ENCODE measurements around the gene TMEM174. TPM values are rescaled to one million over a fixed set of nuclear protein-coding genes. Genes with fewer than 3 reads are reported as not detected.

TMEM174 gene
- total and polyA plus RNA-seq, 2 of the 4 experiments (the other 2 are of a cell fraction), result not detected

DNA sequence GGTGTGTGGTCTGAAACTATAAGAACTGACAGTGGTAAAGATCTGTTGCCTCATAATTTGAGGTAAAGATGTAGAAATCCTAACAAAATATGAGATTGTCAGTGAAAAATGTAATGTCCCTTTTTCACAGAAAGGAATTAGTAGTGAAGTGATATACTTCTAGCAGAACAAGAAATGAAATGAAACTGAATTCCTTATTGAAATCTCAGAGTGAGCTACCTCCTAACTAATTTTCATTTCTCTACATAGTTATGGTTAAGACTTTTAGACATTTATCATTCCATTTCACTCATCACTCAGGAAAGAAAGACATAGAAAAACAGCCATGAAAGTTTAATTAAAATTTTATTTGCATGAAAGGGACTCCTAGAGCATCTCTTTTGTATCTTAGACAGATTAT, 48.7 kb downstream of the TMEM174 start:
- Histone ChIP-seq H2BK20ac (ENCODE audit: low read depth, low read length) (no peak overlapping the region), H2BK5ac (ENCODE audit: low read depth, low read length, poor library complexity, severe bottlenecking) (no peak overlapping the region), H2AK5ac (ENCODE audit: low read depth, low read length) (no peak overlapping the region), H3K14ac (replicated peaks; ENCODE audit: low read depth, low read length) (no peak overlapping the region), H2AFZ (replicated peaks; ENCODE audit: low read length, poor library complexity) (no peak overlapping the region), H4K5ac (ENCODE audit: low read depth, low read length) (no peak overlapping the region), H3K9me3 (ENCODE audit: control insufficient read depth, insufficient read depth, low read length) (no peaks in the 10 kb centered on the region), H3K27me3 (ENCODE audit: control insufficient read depth, insufficient read depth, low read length) (peaks cover 3% of the 10 kb centered on the region; the same call in 1 of the 2 replicates), H3K56ac (ENCODE audit: extremely low read depth, insufficient read depth, low read length) (no peak overlapping the region), H3K9ac (ENCODE audit: low read depth, low read length) (no peak overlapping the region), H4K8ac (ENCODE audit: low read depth in 2 of 2, low read length in 2 of 2) (no peak overlapping the region), H3K4ac (ENCODE audit: low read depth, low read length) (no peak overlapping the region), H2BK15ac (ENCODE audit: low read depth, low read length) (no peak overlapping the region), H3K4me2 (ENCODE audit: low read depth, low read length) (no peak overlapping the region), H3K36me3 (ENCODE audit: control insufficient read depth, insufficient read depth, low read length) (no peaks in the 10 kb centered on the region), H4K20me1 (ENCODE audit: insufficient read depth, low read length) (no peaks in the 10 kb centered on the region), H3K79me1 (ENCODE audit: low read depth in 1 of 2, low read length in 2 of 2) (no peaks in the 10 kb centered on the region), H3K23ac (ENCODE audit: low read depth, low read length) (no peak overlapping the region), H3K4me3 (ENCODE audit: insufficient read depth, low read depth, low read length) (no peak overlapping the region), H2BK120ac (ENCODE audit: low read depth, low read length) (no peak overlapping the region), H3K9me1 (ENCODE audit: insufficient read depth, low read length) (no peaks in the 10 kb centered on the region), H3K27ac (ENCODE audit: insufficient read depth, low read length) (no peak overlapping the region), H3K18ac (ENCODE audit: low read depth, low read length) (no peak overlapping the region), H3K4me1 (ENCODE audit: control insufficient read depth, insufficient read depth, low read length) (no peaks in the 10 kb centered on the region), H2AK9ac (replicated peaks; ENCODE audit: low read depth, low read length, poor library complexity) (no peak overlapping the region), H4K91ac (ENCODE audit: insufficient read depth, low read depth, low read length) (no peak overlapping the region)
- intact Hi-C loops (cut with micrococcal nuclease), result no loop called here
- DNase-seq (no peak), ATAC-seq (ENCODE audit: low read depth) (no peak)
- CTCF ChIA-PET, result interaction anchor here (1.0 kb wide), 1 partner anchor 51 kb away, joined by 4 read pairs; no protein-coding TSS in a partner anchor
- dilution Hi-C loops (cut with HindIII; ENCODE audit: low sequenced_read_pairs, unreplicated experiment), result no loop called here
- no TSS peak for BruUV-seq (replicated peaks)
- POLR2A ChIA-PET (ENCODE audit: unreplicated experiment), result no interaction called here
- in situ Hi-C loops (cut with MboI; ENCODE audit: low sequenced_read_pairs), result loop anchor here (10.0 kb wide), 1 partner anchor 223 kb away; the partner anchor contains the start of gene FOXD1
- no peak for TF ChIP-seq FOS (IDR thresholded peaks at IDR 0.05; ENCODE audit: low read depth, low read length)
- no peak for TF ChIP-seq NFE2L2 (IDR thresholded peaks at IDR 0.05; ENCODE audit: low read depth, low read length)
- no peak for TF ChIP-seq RAD21 (IDR thresholded peaks at IDR 0.05; ENCODE audit: low read length)

Measured in IMR-90 (cell line).